Uterus (tissue), 4 donors: Measurements from ENCODE around the gene CILP. TPM values are rescaled to one million over a fixed set of nuclear protein-coding genes. Genes with fewer than 3 reads are reported as not detected.

Experiments used
- DNase-seq, 2 donors: peaks; one replicate each; pipeline ENCODE4 v3.0.0-alpha.2; 2019 to 2020
- H3K27ac ChIP-seq, 2 donors: fragments of 200-600 bp; sonication (generic); 1 replicate in 1 of 2; 2 replicates in 1 of 2; pipeline ENCODE4 v1.5.1; 2016 to 2018
- H3K27me3 ChIP-seq, 2 donors: fragments of 200-600 bp; sonication (generic); one replicate each; pipeline ENCODE4 v1.5.1; 2018 to 2019; ENCODE audit warnings: control low read depth in 1 of 2
- H3K36me3 ChIP-seq, 2 donors: fragments of 200-600 bp; sonication (generic); one replicate each; pipeline ENCODE4 v1.5.1; 2019; ENCODE audit warnings: control low read depth in 1 of 2
- H3K4me1 ChIP-seq, 2 donors: fragments of 200-600 bp; sonication (generic); one replicate each; pipeline ENCODE4 v1.5.1; 2018 to 2019; ENCODE audit warnings: control low read depth in 1 of 2
- H3K4me3 ChIP-seq, 2 donors: fragments of 200-600 bp; sonication (generic); 1 replicate in 1 of 2; 2 replicates in 1 of 2; pipeline ENCODE4 v1.5.1; 2018 to 2019; ENCODE audit warnings: mild to moderate bottlenecking in 1 of 2
- H3K9me3 ChIP-seq, 2 donors: fragments of 200-600 bp; sonication (generic); one replicate each; pipeline ENCODE4 v1.5.1; 2019; ENCODE audit warnings: control low read depth in 1 of 2
- CTCF ChIP-seq, 4 experiments: fragments of 200-600 bp in 2 of 4; fragments of 450-650 bp in 2 of 4; sonication (generic) in 2 of 4; IDR thresholded peaks; one replicate each; pipeline ENCODE4 v1.5.1; 2016 to 2019; ENCODE audit warnings: antibody characterized with exemption in 4 of 4, mild to moderate bottlenecking in 2 of 4, moderate library complexity in 1 of 4
- POLR2A ChIP-seq, 2 donors: fragments of 450-650 bp; IDR thresholded peaks; one replicate each; pipeline ENCODE4 v1.6.1; 2016; ENCODE audit warnings: antibody characterized with exemption in 2 of 2, mild to moderate bottlenecking in 1 of 2, moderate library complexity in 1 of 2
- intact Hi-C: fragments of 100-400 bp; cut with DNase I; formaldehyde crosslinking; loops from one replicate; pipeline ENCODE4 v1.15.1; 2023; ENCODE audit warnings: low total_unique reads
- total RNA-seq, 4 donors: library from RNA; depleted of rRNA in 3 of 4; stranded (reverse); fragments of >200 nt in 3 of 4; gene quantifications; one replicate each; pipeline versions ENCODE4 v1.1.0 to v1.2.4, GENCODE V29; 2014 to 2023
- donor health status: DM: yes; HTN: yes; CAD: no.

The CILP gene
- total RNA-seq, 4 donors from 2014 or later = 10.5 to 22.5 (median 14.4) TPM

- H3K4me1 ChIP-seq = peaks cover 26 to 29% of the 10 kb centered on the region in 2 donors
- H3K27ac ChIP-seq = peak overlapping the region; percentile 39 to 95
- no peaks in the 10 kb centered on the region for H3K36me3 ChIP-seq
These were observed 44.3 kb upstream of the CILP start for GRCh38 chr15:65255486-65256140.

GRCh38 chr15:65254758-65255157 is 43.5 kb upstream of the CILP start:
- H3K4me1 ChIP-seq = peaks cover 17 to 22% of the 10 kb centered on the region in 2 donors
- H3K27ac ChIP-seq = peak overlapping the region; percentile 41 to 95
- H3K9me3 ChIP-seq = no peaks in the 10 kb centered on the region
- TF ChIP-seq CTCF (IDR thresholded peaks at IDR 0.05) (no peak), POLR2A (IDR thresholded peaks at IDR 0.05) (no peak)
- H3K27me3 ChIP-seq = no peaks in the 10 kb centered on the region
- H3K4me3 ChIP-seq = no peak overlapping the region
- intact Hi-C loops = no loop called here
- no peaks in the 10 kb centered on the region for H3K36me3 ChIP-seq
- no peak for DNase-seq

More at GRCh38 chr15:65255486-65256140, 44.3 kb upstream of the CILP start:
- no peaks in the 10 kb centered on the region for H3K9me3 ChIP-seq
- H3K27me3 ChIP-seq = no peaks in the 10 kb centered on the region
- H3K4me3 ChIP-seq = no peak overlapping the region
- TF ChIP-seq POLR2A (IDR thresholded peaks at IDR 0.05) (no peak), CTCF (IDR thresholded peaks at IDR 0.05) (no peak)
- DNase-seq = no peak
- intact Hi-C loops = no loop called here

- peak overlapping the region; percentile 41 to 95 for H3K27ac ChIP-seq
- TF ChIP-seq CTCF (IDR thresholded peaks at IDR 0.05) (no peak), POLR2A (IDR thresholded peaks at IDR 0.05) (no peak)
- H3K9me3 ChIP-seq = no peaks in the 10 kb centered on the region
- no peak for DNase-seq
- H3K4me1 ChIP-seq = peaks cover 20 to 25% of the 10 kb centered on the region in 2 donors
- no peaks in the 10 kb centered on the region for H3K27me3 ChIP-seq
- no peaks in the 10 kb centered on the region for H3K36me3 ChIP-seq
- intact Hi-C loops = no loop called here
- no peak overlapping the region for H3K4me3 ChIP-seq
These were observed 43.1 kb upstream of the CILP start for GRCh38 chr15:65254356-65254755.

GRCh38 chr15:65249641-65250040 is 38.4 kb upstream of the CILP start:
- Histone ChIP-seq H3K4me3 (no peak overlapping the region), H3K36me3 (no peaks in the 10 kb centered on the region), H3K27ac (peak overlapping the region; percentile 81 to 88), H3K27me3 (no peaks in the 10 kb centered on the region), H3K4me1 (peaks cover 11 to 22% of the 10 kb centered on the region in 2 donors), H3K9me3 (no peaks in the 10 kb centered on the region)
- DNase-seq = no peak
- intact Hi-C loops = no loop called here
- TF ChIP-seq CTCF (IDR thresholded peaks at IDR 0.05) = no peak
- TF ChIP-seq POLR2A (IDR thresholded peaks at IDR 0.05) = no peak

- no peaks in the 10 kb centered on the region for H3K9me3 ChIP-seq
- no peaks in the 10 kb centered on the region for H3K27me3 ChIP-seq
- H3K27ac ChIP-seq = peak overlapping the region; percentile 81 to 88
- no peak for DNase-seq
- intact Hi-C loops = no loop called here
- peaks cover 11 to 15% of the 10 kb centered on the region in 2 donors for H3K4me1 ChIP-seq
- no peak for TF ChIP-seq POLR2A (IDR thresholded peaks at IDR 0.05)
- no peak for TF ChIP-seq CTCF (IDR thresholded peaks at IDR 0.05)
- H3K36me3 ChIP-seq = no peaks in the 10 kb centered on the region
- no peak overlapping the region for H3K4me3 ChIP-seq
These were observed 37.4 kb upstream of the CILP start for GRCh38 chr15:65248511-65249255.
